ENCODE data around the gene CDHR1.

CDHR1 gene

GRCh38 chr10:84230359-84230758 is 36.0 kb downstream of the CDHR1 start:
- DNase-seq (ENCODE audit: low read depth in 2 of 2), result no peak

DNA sequence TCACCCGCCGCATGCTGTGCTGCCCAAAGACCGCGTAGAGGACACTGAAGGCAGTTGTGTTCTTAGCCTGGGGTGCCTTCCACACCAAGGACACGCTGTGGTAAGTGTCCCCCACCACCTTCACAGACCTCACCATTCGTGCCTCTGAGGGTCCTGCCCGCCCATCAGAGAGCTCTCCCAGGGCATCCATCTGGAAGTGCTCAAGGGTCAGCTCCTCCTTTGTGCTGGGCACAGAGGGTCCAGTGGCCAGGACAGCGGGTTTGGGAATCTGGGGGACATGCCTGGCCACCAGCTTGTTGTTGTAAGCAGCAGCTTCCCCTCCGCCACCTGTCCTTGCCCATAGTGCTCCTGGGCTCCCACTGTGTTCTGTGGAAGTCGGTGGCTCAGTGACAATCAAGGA is 38.0 kb downstream of the CDHR1 start:
- no peak for DNase-seq (ENCODE audit: low read depth in 2 of 2)

GRCh38 chr10:84233940-84234339 is 39.6 kb downstream of the CDHR1 start:
- no peak for DNase-seq (ENCODE audit: low read depth in 2 of 2)

DNA sequence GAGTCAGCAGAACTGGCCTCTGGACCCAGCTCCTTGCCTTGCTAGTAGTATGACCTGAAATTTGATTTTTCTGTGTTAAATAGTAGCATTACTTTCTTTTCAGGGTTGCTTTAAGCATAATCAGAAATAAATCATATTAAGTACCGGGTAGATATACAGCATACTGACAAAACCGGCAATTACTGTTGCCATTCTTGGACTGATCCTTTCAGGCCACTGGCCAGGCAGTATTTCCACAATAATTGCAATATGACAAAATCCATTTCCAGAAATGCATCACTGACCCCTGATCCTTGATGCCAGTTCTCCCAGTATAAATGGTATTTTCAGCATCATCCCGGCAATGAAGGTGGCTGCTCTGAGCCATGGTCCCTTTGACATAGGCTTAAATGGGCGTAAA is 40.1 kb downstream of the CDHR1 start:
- no peak for DNase-seq (ENCODE audit: low read depth in 2 of 2)

- no peak for DNase-seq (ENCODE audit: low read depth in 2 of 2)
These were observed 40.8 kb downstream of the CDHR1 start for GRCh38 chr10:84235096-84235495.

DNA sequence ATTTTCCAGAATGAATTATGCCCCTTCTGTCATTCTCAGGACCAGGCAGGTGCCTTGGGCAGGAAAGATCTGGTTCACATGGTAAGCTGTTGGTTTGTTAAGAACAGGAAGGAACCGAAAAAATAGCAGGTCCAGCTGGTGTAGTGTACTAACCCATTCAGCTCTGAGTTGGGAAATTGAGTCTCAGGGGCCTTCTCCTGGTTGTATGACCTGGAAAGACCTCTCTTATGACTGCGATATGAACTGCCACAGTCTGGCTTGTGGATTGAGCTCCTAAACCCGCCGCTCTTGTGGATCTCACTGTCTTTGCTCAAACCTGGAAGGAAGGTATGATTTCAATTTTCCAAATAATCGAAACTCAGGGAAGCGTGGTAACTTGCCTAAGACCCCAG is 42.5 kb downstream of the CDHR1 start:
- DNase-seq (ENCODE audit: low read depth in 2 of 2), result no peak

DNA sequence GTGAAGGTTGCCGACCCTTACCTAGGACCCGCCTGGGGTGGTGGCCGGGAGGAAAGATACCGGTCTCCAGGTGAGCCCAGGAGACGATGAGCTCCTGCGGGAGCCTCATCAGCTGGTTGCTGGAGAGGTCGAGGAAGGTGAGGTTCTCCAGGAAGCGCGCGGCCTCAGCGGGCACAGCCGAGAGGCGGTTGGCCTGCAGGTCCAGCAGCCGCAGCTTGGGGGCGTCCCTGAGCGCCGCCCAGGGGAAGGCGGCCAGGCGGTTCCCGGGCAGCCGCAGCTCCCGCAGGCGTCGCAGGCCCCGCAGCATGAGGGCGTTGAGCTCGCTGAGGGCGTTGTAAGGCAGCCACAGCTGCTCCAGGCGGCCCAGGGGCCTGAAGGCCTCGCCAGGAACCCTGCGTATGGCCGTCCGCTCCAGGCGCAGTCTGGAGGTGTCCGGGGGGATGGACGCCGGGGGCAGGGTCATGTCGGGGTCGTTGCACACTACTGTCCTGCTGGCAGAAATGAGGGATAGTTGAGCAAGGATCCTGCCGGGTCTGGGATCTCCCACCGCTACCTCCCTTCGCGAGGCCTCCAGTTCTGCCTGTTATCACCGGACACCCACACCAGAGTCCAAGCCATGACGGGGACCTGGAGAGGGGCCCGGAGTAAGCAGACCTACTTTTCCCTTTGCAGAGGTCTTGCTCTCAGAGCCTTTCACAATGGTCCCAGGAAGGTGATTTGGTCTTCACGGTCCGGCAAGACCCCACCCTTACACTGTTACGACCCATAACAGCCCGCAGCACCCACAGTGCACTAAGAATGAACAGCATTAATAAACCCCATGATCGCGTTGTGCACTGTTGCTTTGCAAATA is 43.1 kb downstream of the CDHR1 start:
- DNase-seq (ENCODE audit: low read depth in 2 of 2), result no peak

GRCh38 chr10:84238909-84239308 is 44.6 kb downstream of the CDHR1 start:
- no peak for DNase-seq (ENCODE audit: low read depth in 2 of 2)

DNA sequence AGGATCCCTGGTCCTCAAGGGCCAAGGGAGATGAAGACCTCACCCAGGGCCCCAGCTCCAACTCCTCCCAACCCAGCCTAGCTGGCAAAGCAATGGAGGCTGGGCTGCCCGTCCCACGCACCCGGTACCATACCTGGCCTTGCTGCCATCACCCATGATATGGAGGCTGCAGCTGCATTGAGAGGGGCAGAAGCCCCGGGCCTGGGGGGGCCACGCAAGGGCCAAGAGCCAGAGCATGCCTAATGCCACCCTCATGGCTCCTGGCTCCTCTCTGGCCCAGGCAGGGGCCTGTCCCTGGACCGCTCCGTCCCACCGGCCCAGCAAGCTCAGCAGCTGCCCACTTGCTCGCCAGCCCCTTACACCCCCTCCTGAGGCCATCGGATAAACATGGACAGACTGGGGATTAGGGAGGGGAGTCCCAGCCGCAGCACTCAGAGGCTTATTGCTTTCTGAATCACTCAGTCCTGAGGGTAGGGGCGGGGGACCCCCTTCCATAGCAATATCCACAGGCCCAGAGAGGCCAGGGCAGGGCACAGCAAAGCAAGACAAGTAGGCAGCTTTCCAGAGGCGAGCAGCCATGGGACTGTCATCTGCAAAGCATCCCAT is 47.0 kb downstream of the CDHR1 start, which contains the start of gene LRIT1:
TSS of gene LRIT1 (minus strand) at position 362 of the 606 bp plus-strand sequence. CDS start at position 255, 107 bp downstream.
- DNase-seq (ENCODE audit: low read depth in 2 of 2), result no peak

- DNase-seq (ENCODE audit: low read depth in 2 of 2), result no peak
These were observed 49.4 kb downstream of the CDHR1 start for GRCh38 chr10:84243759-84244158.

- no peak for DNase-seq (ENCODE audit: low read depth in 2 of 2)
These were observed 50.4 kb downstream of the CDHR1 start, which contains the start of gene RGR for GRCh38 chr10:84244651-84245270. TSS of gene RGR (plus strand) at chr10:84245053. CDS start at chr10:84245091, 38 bp downstream.

DNA sequence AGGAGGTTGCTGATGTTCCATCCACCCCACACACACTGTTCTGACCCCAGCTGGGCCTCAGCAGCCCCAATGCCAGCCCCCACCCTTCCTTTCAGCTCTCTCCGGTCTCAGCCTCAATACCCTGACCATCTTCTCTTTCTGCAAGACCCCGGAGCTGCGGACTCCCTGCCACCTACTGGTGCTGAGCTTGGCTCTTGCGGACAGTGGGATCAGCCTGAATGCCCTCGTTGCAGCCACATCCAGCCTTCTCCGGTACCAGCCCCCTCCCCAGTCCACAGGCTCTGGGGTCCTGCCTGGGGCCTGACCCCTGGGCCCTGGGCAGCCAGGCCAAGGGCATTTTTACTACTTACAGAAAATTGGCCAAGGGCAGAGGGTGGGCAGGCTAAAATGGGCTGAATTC is 53.2 kb downstream of the CDHR1 start:
- DNase-seq (ENCODE audit: low read depth in 2 of 2), result no peak

- no peak for DNase-seq (ENCODE audit: low read depth in 2 of 2)
These were observed 54.5 kb downstream of the CDHR1 start for GRCh38 chr10:84248794-84249193.

DNA sequence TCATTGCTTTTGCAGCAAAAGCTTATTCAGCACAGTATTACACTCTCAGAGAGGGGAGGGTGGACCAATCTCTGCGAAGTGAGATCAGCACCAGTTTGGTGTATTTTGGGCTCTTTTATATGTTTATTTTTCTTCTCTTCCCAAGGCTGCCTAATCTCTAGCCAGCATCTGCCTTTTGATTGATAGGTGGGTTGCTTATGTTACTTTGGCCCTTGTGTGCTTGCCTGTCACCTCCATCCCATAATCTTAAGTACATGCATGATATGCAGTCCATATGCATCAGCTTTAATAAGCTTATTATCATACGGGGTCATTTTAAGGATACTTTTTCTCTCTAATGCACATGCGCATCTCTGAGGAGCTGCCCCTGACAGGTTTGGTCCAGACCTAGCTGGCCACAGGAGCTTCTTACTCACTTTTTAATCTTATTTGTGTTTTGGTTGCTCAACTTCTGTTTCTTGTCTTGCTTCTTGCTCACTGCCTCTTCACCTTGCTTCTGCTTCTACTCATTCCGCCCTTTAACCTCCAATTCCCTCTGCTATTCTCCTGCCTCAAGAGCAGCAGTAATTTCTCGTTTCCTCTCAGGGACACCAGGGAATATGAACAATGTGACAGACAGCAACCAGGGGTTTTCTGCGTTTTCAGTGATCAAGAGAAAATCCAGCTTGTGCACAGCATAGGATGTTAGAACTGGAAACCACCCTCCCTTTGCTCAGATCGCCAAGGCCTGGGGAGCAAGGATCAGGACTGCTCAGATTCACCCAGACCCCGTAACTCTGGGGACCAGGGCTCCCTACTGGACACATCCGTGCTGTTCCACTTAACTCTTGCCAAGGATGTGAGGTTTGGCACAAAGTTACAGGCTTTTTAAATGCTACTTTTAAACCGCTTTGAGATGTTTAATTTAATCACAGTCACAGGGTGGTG is 60.5 kb downstream of the CDHR1 start:
- no peak for DNase-seq (ENCODE audit: low read depth in 2 of 2)

DNA sequence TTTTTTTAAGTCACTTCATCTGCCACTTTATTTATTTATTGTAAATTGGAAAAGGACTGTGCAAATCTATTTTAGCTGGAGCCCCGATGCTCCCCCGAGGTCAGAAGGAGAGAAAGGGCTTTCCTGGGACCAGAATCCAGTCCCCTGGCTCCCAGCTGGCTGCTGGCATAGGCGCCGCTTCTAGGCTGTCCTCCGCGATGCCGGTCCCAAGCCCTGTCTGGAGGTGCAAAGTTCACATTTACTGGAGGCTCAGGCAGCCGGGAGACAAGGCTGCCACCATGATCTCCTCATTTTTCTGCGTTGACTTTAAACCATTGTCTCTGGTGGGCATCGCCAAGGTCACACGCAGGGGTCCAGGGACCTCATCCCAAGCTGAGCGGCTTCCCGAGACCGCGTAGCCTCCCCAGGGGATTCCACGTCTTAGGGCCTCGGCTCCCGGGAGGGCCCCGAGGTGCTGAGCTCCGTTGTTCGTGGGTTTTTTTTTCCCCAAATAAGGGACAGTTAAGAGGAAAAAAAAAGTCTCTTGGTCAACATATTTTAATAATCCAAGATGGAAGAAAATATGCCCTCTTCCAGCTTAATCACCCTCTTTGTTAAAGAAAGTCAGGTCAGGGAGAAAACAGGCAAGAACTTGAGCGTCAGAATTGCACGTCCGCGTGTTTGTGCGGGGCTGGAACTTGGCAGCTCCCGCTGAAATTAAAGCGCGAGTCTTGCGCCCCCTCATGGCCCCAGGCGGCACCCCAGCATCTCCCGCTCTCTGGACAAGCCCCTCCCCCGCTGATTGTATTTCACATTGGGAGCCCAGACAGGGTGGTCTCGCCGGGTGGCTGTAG is 62.4 kb downstream of the CDHR1 start:
- DNase-seq (ENCODE audit: low read depth in 2 of 2), result no peak

GRCh38 chr10:84257343-84258020 is 63.1 kb downstream of the CDHR1 start:
- DNase-seq (ENCODE audit: low read depth in 2 of 2), result no peak

DNA sequence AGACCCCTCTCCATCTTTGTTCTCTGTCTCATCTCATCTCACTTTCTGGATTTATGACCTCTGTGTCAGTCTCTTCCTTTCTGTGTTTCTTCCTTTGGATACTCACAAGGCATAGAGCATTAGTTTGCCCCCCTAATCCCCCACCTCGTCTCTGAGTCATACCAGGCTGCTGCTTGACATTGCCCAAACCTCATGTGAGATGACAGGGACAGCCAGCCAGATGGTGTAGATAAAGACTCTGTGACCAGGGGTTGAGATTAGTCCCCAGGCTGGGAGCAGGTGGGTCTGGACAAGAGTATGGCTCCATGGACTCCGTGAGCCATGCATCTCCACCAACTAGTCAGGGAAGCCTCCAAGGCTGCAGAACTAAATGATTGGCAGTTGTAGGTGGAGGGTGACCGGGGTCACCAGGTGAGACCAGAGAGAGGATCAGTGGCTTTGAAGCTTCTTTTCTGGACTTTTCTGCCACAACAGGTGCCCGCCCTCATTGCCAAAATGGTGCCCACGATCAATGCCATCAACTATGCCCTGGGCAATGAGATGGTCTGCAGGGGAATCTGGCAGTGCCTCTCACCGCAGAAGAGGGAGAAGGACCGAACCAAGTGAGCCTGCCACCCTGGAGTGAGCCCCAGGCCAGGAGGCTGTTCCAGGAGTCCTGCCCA is 63.8 kb downstream of the CDHR1 start:
- no peak for DNase-seq (ENCODE audit: low read depth in 2 of 2)

DNA sequence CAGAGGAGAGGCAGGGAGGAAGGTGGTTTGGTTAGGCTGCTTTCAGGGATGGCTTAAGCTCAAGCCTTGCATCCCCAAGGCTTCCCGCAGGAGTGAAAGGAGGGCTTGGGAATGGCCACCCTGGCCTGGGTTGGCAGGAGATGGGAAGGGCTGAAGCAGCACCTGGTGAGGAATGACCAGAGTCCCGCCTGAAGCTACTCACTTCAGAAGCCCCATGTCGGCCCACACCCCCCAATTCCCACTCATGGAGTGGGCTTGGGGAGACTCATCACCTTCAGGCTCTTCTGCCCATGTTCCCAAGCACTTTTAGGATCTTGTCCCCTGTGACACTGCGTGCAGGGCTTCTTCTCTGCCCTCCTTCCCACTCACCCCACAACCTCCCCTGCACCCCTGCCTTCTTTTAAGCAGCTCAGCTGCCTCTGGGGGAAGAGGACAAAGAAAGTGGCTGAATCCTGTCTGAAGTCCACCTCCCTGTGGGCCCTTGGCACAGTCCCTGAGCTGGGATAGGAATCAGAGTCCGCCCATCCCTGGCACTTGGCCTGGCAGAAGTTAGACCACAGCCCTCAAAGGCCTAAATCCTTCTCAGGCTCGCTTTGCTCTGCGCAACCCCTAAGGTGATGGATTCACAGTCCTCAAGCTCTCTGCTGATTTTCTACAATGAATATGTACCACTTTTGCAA is 67.0 kb downstream of the CDHR1 start:
- no peak for DNase-seq (ENCODE audit: low read depth in 2 of 2)
